GM23248 (cell line): ENCODE results near the gene ENAM.

ENCODE experiments used
- EZH2 ChIP-seq: fragments of 200-600 bp; sonication (generic); IDR thresholded peaks from 2 replicates; pipeline ENCODE4 v1.6.1; 2018; ENCODE audit warnings: antibody characterized with exemption, mild to moderate bottlenecking; ENCODE audit not compliant: insufficient read depth, poor library complexity, severe bottlenecking
- EZH2phosphoT487 ChIP-seq: fragments of 200-600 bp; sonication (generic); IDR thresholded peaks from 2 replicates; pipeline ENCODE4 v1.6.1; 2018; ENCODE audit warnings: antibody characterized with exemption, moderate library complexity, mild to moderate bottlenecking, low read depth; ENCODE audit not compliant: insufficient read depth

DNA sequence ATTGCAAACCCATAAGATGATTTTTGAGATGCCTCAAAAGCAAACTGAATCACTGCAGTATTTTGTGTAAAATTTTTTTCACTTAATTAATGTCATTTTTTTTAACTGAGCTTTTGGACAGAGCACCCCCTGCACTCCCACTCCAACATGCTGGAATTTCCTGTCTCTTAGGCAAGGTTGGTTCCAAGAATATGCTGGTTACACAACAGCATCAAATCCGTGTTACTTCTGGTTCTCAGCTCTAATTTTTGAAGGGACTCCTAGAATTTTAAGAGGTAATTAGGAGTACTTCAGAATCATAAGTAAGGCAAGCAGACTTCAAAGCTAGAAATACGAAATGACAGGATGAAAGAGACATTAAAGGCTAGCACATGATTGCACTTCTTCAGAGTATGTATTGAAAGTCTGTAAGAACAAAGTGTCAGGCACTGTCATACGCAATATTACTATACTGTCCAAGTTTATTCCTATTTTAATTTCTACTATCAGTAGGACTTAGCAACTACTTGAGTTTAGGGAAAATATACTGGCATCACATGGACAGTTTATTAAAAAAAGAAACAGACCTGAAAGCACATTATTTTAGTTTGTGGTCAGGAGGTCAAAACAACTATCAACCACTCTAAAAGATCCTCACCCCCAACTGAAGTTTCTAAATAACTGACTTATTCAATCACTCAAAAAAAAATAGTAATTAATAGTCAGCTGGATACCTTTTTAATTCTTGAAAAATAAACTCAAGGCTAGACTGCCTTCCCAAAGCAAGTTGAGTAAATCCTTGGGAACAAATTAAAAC lies 39.4 kb downstream of the ENAM start:
- TF ChIP-seq EZH2 (no peak), EZH2phosphoT487 (no peak)
